SW 1271 (cell line): ENCODE measurements around the gene CAPN2.
"Not testable (repeated sequence)": the region's sequence is repeated elsewhere in the genome, so short reads cannot be mapped to it uniquely, and the experiment has no call there.

Experiments used
- DNase-seq, 2 experiments: peaks; one replicate each; lab custom pipeline; 2025; lab: John Stamatoyannopoulos, UW

Gene CAPN2

DNA sequence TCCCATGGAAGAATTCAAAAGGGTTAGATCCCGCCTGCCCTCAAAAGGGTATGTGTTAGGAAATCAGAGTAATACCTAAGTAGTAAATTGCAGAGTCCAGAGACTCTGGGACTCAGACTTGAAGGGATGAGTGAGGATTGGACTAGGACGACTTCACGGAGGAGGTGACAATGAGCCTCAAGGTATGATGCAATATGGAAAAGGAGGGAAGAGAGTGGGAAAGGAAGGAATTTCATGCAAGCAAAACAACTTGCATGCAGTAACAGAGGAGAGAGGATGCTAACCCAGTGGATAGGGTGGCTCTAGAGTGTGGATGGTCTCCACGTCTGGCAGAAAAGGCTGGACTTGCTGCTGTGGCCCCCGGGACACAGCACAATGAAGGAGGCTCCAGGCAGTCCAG, 4.8 kb downstream of the CAPN2 start:
- no peak for DNase-seq

DNA sequence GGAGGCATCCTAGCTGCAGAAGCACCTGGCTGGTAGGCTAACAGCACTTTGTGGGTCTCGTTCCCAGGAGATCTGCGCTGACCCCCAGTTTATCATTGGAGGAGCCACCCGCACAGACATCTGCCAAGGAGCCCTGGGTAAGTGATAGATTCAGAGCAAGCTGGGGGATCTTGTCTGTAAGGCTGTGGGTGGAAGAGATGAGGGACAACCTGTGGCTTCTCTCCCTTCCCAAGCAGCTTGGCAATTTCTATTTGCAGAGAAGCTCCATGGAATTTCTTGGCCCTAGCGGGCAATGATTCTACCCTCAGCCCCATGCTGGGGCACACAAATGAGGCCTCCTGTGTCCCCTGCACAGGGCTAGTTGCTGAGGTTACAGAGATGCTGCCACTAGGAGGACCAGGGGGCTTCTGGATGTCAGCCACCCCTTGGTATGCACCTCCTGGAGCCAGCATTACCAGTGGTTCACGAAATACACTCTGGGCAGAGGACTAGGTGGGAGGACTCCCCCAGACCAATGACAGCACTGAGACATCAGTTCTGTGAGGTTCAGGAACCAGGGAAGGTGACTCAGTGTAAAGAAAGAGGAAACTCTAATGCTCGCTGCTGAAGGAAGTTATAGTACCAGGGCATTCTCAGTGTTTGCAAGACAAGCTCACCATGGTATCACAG, 5.5 kb downstream of the CAPN2 start:
- DNase-seq, result no peak

DNA sequence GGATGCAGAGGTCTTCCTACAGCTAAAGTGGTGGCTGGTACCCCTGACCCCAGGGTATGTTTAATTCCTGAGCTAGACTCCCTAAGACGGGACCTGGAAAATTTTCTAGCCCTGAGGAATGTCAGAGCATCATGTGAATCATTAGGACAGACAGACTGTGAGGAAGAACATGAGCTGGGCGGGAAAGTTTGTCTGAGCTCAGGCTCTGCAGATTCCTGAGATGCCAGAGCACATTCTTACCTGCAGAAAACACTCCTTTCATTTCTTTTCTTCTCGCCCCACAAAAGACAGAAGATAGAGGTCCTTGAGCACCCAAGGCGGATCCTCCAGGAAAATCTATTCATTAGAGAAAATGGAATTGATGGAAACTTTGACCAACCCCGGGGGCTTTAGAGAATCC, 6.5 kb downstream of the CAPN2 start:
- peak in 1 of 2 experiments; percentile 20 for DNase-seq

DNA sequence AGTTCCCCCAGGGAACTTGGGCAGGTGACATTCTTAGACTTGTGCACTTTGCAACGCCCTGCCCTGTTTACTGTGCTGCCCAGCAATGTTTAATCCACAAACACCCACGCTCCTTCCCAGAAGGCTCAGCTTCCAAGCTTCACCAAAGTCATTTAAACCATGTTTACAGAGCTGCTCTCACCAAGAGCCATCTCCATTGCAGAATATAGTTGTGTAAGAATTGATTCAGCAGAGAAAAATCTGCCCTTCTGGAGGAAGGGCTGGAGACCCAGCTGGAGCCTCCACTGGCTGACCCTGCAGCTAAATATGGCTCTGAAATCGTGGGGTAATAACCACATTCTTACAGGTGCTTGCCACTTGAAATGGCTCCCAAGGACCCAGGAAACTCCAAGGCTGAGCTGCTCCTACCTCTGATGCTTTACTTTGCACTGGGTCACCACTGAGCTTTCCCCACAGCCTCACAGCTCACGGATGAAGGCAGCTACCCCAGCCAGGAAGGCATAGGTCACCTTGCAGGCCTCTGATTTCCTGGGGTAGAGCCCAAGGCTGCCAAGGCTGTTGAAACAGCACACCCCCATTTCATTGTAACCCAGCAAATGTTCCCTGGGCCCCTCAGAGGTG, 8.7 kb downstream of the CAPN2 start:
- DNase-seq, result no peak

DNA sequence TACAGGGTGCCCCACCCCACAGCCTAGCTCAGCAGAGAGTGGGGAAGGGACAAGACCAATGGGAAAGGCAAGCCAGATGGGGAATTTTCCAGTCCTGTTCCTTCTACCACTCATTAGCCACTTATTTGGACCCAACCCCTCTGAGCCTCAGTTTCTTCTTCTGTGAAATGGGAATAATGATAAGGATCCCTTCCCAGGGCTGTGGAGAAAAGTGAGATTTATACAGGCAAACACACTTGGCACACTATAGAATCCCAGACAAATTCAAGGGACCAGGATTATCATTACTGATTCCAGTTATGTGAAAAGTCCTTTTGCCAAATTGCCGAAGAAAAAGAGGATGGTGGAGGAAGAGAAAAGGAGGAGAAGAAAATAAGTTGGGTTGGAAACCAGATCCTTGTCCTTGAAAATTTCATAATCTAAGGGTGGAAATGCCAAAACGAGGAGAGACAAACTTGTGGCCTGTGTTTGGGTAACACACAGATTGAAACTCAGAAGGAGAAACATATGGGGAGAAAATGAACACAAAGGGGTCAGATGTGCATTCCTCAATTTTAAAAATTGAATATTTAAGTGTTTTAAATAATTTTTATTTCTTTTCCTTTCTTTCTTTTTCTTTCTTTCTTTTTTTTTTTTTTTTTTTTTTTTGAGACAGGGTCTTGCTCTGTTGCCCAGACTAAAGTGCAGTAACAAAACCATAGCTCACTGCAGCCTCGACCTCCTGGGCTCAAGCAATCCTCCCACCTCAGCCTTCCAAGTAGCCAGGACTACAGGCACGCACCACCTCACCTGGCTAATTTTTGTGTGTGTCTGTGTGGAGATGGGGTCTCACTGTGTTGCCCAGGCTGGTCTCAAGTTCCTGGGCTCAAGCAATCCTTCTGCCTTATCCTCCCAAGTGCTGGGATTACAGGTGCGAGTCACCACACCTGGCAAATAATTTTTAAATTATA, 9.6 kb downstream of the CAPN2 start:
- no peak for DNase-seq

DNA sequence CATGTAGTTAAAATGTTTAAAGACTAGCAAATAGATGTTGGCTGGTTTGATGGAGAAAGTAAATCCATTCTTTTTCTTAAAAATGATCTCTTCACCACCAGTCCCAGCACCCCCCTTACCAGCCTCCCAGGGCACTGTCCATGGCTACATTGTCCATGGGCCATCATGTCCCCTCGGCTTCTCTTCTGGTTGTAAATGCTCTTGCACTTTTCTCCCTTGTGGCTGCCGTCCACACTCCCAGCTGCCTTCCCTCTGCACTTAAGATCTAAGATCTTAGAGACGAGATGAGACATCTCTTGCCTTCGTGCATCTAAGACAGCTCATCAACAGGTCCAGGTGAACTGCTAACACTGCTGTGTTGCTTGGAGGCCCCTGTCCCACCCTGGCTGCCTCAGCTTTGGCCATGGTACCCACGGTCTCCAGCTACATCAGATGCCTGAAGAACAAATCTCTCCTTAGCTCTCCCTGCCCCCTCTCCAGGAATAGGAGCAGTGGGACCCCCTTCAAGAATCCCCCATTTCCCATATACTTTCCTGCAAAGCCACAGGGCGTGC, 11.1 kb downstream of the CAPN2 start:
- no peak for DNase-seq

DNA sequence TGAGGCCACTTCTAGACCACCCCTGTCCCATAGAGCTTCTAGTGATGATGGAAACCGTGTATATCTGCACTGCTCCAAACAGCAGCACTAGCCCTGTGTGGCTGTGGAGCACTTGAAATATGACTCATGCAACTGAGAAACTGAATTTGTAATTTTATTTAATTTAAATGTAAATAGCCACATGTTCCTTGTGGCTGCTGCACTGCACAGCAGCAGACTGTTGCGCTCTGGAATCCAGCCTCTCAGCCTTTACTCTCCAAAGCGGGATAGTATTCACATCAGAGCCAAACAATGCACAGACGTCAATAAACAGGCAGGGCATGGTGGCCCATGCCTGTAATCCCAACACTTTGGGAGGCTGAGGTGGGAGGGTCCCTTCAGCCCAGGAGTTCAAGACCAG, 12.0 kb downstream of the CAPN2 start:
- no peak for DNase-seq

DNA sequence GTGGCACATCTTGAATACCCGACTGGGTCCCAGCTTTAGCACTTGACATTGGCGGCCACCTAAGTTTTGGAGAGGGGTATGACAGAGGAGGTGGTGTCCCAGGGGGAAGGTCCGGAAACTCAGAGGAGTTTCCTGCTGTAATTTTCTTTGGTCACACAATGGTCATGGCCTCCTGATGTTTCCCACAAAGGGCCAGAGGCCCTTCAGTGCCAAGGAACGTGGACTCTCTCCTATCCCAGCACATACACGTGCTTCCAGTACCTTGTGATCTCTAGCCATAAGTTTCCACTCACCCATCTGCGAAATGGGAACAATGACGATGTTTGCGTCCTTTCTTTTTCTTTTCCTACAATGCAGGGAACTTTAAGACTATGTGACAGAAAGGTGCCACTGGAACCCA, 13.2 kb downstream of the CAPN2 start:
- DNase-seq, result no peak

DNA sequence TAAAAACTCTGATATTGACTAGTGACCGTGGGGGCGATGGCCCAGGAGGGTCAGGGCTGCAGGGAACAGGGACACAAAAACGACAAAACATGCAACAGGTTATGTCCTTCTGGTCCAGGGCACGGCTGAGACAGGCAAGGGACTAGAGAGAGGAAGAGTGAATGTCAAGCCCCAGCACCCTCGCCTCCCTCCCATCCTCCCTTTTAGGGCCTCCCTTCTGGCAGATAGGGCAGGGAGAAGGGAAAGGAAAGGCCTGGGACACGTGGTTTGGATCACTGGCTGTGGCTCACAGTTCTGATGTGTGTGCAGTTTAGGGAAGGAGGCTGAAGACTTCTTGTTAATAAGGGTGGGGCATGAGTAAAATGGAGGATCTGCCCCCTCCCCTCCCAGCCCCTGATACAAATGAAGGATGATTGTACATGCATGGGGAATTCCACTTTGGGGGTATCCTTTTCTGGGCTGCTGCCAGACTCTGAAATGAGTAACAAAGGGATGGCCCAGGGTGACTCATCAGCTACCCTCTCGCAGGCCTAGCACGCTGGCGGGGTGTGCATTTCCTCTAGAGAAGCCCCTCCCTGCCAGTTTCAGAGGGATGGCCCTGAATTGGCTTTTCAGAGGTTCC, 14.2 kb downstream of the CAPN2 start:
- DNase-seq, result peak; percentile 55 to 81

DNA sequence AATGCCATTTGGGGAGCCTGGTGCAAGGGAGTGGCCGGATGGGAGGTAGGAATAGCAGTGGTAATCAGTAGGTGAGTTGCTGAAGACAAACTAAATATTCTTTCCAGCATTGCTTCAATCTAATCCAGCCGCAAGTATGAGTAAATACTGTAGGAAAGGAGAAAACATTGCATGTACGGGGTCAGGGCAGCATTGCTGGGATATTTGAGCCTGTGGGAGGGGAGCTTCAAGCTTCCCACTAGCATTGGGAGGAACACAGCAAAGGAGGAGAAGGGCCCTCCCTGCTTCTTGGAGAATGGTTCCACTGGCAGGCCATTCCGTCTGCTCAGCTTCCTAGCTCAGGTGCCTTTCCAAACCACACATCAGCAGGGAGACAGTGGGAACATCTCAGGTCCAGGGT, 15.2 kb downstream of the CAPN2 start:
- no peak for DNase-seq

DNA sequence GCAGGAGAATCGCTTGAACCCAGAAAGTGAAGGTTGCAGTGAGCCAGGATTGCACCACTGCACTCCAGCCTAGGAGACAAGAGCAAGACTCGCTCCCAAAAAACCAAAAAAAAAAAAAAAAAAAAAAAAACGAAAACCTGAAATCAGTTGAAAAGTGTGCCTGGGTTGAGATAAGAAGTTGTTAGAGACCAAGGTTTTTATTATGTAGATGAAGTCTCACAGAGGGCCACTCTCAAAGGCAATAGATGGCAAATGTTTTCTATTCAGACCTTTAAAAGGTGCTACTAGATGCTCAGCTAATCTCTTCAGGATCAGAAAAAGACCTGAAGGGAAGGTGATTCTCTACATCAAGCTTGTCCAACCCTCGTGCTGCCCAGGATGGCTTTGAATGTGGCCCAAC, 17.6 kb downstream of the CAPN2 start:
- DNase-seq, result no peak

DNA sequence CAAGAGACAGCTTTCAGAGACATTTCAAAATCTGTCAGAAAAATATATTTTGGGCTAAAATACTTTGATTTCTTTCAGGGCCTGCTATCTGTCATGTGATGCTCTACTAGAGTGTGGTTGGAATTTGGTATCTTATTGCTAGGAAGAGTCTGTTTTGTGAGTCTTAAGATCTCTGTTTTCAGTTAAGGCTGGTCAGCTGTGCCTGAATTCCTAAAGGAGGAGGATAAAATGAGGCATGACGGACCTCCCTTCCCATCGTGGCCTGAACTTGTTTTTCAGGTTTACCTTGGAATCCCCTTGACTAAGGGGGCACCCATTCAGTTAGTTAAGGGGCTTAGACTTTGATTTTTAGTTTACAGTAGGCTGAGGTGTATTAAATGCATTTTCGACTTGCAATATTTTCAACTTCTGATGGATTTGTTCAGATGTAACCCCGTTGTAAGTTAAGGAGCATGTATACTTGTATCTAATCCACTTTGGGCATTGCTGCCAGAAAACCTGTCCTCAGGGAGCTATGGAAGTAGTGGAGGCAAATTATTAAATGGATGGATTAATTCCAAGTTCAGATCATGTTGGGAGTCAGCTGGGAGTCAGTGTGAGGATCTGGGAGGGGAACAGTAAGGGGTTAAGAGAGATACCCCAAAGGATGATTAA, 18.3 kb downstream of the CAPN2 start:
- DNase-seq, result no peak

DNA sequence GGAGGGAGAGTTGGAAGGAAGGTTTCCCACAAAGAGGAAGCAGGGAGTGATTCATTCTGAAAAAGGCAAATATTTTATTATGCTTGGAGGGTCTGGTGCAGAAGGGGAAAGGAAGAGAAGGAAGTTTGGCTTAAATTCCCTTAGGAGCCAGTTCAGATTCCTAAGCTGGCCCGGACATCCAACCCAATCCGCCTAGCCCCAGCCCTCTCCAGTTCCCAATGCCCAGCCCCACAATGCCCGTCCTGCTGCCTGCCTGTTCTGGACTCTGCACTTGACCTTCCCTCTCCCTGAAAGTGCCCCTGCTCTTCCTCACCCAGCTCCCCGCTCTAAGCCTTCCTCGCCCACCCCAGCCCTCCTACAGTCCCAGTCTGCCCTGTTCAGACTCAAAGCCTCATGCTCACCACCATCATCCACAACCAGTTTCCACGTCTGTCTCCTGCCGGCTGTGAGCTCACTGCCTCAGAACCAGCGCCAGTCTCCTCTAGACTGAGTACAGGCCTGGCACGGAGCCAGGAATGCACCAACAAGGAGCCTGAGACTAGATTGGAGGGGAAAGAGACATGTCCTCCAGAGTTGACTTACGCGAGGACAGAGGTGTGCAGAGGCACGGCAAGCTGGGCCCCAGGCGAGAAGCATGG, 18.9 kb downstream of the CAPN2 start:
- no peak for DNase-seq

DNA sequence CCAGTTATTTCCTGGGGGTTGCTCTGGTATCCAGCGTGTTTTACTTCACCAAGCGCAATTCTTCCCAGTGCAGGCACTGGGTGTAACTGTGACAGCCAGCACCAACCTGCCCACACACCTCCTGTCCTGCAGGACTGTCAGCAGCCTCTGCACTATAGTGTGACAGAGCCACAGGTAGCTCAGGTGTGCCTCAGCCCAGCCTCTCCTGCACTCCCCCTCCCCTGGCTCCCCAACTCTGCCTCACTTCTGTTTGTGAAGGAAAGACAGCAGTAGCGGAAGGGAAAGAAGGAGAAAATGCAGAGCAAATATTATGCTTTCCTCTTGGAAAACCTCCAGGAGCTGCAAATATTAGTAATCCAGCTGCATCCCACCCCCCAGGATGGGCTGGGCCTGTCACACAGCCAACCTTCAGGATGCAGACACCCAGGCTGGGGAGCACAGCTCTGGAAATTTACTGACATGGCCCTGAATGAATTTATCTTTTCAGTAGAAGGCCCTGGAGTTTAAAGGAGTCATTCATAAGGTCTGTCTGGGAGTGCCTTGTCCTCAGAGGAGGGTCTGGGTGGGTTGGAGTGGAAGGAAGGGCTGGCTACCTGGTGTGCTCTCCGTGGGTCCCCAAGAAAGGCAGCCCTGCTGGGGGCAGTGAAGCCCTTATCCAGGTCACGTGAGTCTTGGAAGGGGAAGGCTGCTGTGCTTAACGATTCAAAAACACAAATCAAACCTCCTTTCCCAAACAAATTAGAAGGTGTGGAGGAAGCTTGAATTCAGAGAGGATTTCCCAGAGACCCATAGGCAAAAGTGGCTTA, 20.9 kb downstream of the CAPN2 start:
- no peak for DNase-seq

DNA sequence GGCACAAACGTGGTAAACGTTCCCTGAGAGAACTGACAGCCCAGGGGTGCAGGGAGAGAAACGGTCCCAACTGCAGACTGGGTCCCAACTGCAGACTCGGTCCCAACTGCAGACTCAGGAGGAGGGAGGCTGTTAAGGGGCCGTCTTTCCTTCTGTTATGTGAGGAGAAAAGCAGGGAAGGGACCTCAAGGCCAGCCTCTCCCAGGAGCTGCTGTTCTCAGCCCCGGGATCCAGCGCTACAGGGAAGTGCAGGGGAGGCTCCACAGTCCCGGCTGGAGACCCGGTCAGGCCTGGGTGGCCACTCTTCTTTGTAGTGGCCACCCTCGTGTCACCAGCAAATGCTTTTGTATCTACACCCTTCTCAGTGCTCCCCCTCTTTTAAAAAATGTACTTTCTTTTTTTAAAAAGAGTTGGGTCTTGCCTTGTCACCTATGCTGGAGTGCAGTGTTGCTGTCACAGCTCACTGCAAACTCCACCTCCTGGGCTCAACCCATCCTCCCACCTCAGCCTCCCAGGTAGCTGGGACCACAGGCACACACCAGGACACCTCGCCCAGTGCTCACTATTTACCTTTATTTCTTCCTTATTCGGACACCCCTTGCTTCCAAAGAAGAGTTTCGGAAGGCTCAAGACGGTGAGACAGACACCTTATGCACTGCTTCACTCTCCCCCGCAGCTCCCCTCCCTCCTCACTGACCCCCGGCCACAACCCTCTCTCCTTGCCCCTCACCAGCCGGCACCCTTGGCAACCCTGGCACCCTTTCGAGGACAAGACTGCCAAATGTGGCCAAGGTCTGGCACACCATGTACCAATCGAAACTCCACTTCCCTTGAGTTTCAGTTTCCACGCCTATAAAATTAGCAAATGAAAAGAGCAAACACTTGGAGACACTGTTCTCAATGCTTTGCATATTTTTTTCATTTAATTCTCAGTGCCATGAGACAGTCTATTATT, 21.8 kb downstream of the CAPN2 start:
- no peak for DNase-seq

DNA sequence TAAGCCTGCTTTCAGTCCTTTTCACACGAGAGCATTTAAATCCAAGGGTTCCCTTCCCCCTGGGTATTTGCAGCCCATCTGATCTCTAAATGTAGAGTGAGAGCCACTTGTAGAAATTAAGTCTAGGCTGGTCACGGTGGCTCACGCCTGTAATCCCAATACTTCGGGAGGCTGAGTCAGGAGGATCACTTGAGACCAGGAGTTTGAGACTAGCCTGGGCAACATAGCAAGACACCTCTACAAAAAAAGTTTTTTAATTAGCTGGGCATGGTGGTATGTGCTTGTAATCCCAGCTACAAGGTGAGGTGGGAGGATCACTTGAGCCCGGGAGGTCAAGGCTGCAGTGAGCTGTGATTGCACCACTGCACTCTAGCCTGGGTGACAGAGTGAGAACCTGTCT, 24.3 kb downstream of the CAPN2 start:
- DNase-seq, result not testable (repeated sequence)

DNA sequence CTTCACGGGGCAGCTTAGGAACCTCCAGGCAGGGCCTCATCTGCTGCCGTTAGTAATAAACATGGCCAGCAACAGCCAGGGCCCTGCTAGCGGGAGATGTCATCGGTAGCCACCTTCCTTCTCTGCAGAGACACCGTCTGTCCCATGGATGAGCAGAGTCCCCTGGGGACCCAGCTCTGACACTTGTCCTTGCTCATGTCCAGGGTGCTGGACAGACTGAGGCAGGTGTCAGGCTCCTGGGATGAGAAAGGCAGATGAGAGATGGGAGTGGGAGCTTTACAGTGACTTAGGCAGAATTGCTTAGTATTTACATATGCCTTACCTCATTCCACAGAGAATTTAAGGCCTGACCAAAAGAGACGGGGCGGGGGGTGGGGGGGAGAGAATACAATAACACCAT, 25.0 kb downstream of the CAPN2 start:
- DNase-seq, result no peak

DNA sequence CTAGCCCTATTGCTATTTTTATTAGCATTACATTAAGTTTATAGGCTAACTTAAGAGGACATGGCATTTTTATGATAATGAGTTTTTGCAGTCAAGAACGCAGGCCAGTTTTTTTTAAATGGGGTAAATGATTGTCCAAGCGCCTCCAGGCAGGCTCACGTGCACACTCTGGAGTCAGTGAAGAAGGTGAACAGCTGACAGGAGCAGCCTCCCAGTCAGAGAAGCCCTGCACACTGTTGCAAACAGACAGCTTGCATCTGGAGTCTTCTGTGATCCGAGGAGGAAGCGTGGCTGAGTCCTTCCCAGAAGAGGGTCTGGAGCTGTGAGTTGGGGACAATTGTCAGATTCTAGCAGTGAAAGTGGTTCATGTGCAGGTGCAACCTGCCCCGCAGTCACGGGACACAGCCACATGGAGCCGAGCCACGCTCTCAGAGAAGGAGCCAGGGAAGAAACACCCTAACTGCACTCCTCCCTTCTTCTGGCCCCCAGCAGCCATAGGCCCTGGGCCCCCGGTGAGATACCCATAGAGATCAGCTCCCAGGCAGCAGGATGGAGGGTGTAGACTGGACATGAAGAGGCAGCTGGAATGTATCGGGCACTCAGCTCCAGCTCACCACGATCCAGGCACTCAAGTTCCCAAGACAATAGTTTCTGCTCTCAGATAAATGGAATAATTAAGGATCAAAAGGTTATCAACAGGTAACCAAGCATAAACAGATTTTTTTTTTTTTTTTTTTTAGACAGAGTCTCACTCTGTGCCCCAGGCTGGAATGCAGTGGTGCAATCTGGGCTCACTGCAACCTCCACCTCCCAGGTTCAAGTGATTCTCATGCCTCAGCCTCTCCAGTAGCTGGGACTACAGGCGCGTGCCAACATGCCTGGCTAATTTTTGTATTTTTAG, 26.4 kb downstream of the CAPN2 start:
- DNase-seq, result no peak
